AG10803 (cell line): Measurements from ENCODE around the gene MRPS27.

ENCODE experiments used
- DNase-seq: peaks from one replicate; pipeline ENCODE4 v3.0.0; 2010; ENCODE audit warnings: low read depth
- H3K4me3 ChIP-seq: 2 replicates; pipeline ENCODE4 v1.5.1; 2011; ENCODE audit warnings: mild to moderate bottlenecking, low read length, control low read depth
- TF ChIP-seq, protein P1 (sequence below): conservative IDR thresholded peaks from 2 replicates; pipeline ENCODE4 v1.5.1; 2011; ENCODE audit warnings: mild to moderate bottlenecking, low read length, control low read depth, inconsistent platforms

MRPS27 gene

GRCh38 chr5:72292411-72292810, 27.6 kb downstream of the MRPS27 start:
- TF ChIP-seq, protein P1, sequence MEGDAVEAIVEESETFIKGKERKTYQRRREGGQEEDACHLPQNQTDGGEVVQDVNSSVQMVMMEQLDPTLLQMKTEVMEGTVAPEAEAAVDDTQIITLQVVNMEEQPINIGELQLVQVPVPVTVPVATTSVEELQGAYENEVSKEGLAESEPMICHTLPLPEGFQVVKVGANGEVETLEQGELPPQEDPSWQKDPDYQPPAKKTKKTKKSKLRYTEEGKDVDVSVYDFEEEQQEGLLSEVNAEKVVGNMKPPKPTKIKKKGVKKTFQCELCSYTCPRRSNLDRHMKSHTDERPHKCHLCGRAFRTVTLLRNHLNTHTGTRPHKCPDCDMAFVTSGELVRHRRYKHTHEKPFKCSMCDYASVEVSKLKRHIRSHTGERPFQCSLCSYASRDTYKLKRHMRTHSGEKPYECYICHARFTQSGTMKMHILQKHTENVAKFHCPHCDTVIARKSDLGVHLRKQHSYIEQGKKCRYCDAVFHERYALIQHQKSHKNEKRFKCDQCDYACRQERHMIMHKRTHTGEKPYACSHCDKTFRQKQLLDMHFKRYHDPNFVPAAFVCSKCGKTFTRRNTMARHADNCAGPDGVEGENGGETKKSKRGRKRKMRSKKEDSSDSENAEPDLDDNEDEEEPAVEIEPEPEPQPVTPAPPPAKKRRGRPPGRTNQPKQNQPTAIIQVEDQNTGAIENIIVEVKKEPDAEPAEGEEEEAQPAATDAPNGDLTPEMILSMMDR = no peak
- no peak overlapping the region for H3K4me3 ChIP-seq
- no peak for DNase-seq

- TF ChIP-seq, protein P1 = no peak
- DNase-seq = no peak
- no peak overlapping the region for H3K4me3 ChIP-seq
Observed at GRCh38 chr5:72291601-72292000, 28.4 kb downstream of the MRPS27 start.

DNA sequence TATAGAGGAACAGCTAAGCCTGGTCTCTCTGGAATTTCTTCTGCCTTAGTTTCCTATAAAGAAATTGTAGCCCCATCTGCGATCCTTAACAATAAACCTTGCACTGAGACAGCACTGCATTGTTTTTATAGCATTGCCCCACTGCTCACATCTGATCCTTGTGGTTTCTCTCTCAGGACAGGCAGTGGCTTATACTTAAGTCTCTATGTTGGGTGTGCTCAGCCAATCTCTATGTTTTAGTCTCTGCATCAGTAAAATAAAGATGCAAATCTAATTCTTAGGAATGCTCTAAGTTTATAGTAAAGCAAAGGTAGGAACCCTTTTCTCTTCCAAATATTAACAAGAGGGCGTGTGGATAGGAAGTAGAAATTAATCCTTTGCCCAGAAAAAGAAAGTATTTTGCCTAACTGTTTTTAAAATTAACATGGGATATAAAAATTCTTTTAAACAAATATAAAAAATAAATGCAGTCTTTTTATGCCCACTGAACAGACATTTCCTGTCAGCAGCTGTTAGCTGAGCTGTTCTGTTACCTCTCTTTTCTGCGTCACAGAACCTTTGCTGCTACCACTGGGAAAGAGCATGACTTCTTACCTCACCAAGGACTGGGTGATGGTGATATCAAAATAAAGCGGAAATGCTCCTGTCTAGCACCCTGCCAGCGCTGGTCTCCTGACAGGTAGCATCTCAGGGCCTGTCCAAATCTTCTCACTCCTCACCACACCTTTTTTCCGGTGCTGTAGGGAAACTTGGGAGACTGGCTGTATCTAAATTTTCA, 29.5 kb downstream of the MRPS27 start:
- no peak overlapping the region for H3K4me3 ChIP-seq

DNA sequence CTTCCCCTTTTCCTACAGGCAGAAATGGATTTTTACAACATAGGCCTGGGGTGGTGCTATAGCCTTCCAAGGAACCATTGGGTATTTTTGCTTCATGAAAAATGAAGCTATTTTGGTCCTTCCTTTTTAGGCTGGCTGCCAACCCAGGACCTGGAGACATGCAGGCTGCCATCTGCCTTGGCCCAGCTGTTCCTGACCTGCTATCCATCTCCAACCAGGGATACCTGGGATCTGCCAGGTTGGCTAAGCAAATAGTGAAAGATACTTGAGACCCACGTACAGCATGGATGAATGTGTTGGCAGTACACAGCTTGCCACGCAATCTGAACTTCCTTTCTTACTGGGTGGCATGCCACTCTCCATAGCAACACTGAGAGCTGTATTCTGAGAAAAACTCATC, 31.1 kb downstream of the MRPS27 start:
- no peak for DNase-seq
- TF ChIP-seq, protein P1 = no peak
- no peak overlapping the region for H3K4me3 ChIP-seq

More for the DNA sequence above, 29.5 kb downstream of the MRPS27 start:
- TF ChIP-seq, protein P1 = no peak
- DNase-seq = no peak

DNA sequence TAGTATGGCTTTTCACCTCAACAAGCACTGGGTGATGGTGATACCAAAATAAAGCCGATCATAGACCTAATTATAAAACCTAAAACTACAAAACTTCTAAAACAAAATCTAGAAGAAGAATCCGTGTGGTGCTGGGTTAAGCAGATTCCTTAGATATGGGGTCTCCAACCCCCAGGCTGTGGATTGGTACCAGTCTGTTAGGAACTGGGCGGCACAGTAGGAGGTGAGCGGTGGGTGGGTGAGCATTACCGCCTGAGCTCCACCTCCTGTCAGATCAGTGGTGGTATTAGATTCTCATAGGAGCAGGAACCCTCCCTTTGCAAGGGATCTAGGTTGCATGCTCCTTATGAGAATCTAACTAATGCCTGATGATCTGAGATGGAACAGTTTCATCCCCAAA, 33.2 kb downstream of the MRPS27 start:
- TF ChIP-seq, protein P1 = no peak
- no peak for DNase-seq
- no peak overlapping the region for H3K4me3 ChIP-seq

DNA sequence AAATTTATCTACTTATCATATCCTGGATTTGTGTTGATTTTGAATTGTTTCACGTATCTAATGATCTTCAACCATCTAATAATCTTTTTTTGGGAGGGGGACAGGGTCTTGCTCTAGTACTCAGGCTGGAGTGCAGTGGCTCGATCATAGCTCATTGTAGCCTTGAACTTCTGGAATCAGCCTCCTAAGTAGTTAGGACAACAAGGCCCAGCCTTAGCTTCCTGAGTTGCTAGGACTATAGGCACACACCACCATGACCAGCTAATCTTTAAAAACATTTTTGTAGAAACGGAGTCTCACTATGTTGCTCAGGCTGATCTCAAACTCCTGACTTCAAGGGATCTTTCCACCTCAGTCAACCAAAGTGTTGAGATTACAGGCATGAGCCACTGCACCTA, 34.6 kb downstream of the MRPS27 start:
- TF ChIP-seq, protein P1 = no peak
- no peak overlapping the region for H3K4me3 ChIP-seq
- no peak for DNase-seq

GRCh38 chr5:72284559-72285423, 35.2 kb downstream of the MRPS27 start:
- H3K4me3 ChIP-seq = no peak overlapping the region
- no peak for DNase-seq
- TF ChIP-seq, protein P1 = no peak
